ENCODE measurements around the gene ALOX15. TPM values are rescaled to one million over a fixed set of nuclear protein-coding genes. Genes with fewer than 3 reads are reported as not detected.

Gene ALOX15
- total and polyA plus RNA-seq, 10 donors, result 0.04 to 2.6 (median 0.70) TPM; not detected in 1

- H3K9me3 ChIP-seq, result no peaks in the 10 kb centered on the region
- intact Hi-C loops (cut with DNase I; ENCODE audit: low total_unique reads), result no loop called here
- peaks cover 6 to 21% (median 16%) of the 10 kb centered on the region in 6 donors for H3K4me1 ChIP-seq
- peaks cover 4 to 62% (median 25%) of the 10 kb centered on the region in 7 donors for H3K27me3 ChIP-seq (replicated peaks in 1 of 7)
- no peak overlapping the region for H3K27ac ChIP-seq
- WGBS, 5 donors, result 64 to 85% (median 81%) methylated on average over 9 of the region's 9 CpGs
- H3K36me3 ChIP-seq, result no peaks in the 10 kb centered on the region
- H3K4me3 ChIP-seq, result no peak overlapping the region
- peak; percentile 32 for DNase-seq
- TF ChIP-seq, protein P1, sequence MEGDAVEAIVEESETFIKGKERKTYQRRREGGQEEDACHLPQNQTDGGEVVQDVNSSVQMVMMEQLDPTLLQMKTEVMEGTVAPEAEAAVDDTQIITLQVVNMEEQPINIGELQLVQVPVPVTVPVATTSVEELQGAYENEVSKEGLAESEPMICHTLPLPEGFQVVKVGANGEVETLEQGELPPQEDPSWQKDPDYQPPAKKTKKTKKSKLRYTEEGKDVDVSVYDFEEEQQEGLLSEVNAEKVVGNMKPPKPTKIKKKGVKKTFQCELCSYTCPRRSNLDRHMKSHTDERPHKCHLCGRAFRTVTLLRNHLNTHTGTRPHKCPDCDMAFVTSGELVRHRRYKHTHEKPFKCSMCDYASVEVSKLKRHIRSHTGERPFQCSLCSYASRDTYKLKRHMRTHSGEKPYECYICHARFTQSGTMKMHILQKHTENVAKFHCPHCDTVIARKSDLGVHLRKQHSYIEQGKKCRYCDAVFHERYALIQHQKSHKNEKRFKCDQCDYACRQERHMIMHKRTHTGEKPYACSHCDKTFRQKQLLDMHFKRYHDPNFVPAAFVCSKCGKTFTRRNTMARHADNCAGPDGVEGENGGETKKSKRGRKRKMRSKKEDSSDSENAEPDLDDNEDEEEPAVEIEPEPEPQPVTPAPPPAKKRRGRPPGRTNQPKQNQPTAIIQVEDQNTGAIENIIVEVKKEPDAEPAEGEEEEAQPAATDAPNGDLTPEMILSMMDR (IDR thresholded peaks at IDR 0.05 in 8 of 11, conservative IDR thresholded peaks at IDR 0.05 in 3 of 11), result no peak
- no peak for TF ChIP-seq POLR2AphosphoS5 (IDR thresholded peaks at IDR 0.05)
- no peak for TF ChIP-seq POLR2A (IDR thresholded peaks at IDR 0.05)
Measured at GRCh38 chr17:4587803-4588202, 53.7 kb downstream of the ALOX15 start.

GRCh38 chr17:4587195-4587594 lies 54.3 kb downstream of the ALOX15 start:
- no peak overlapping the region for H3K4me3 ChIP-seq
- intact Hi-C loops (cut with DNase I; ENCODE audit: low total_unique reads), result no loop called here
- H3K9me3 ChIP-seq, result no peaks in the 10 kb centered on the region
- DNase-seq, result peak; percentile 42
- H3K27ac ChIP-seq, result no peak overlapping the region
- no peaks in the 10 kb centered on the region for H3K36me3 ChIP-seq
- peaks cover 6 to 21% (median 16%) of the 10 kb centered on the region in 6 donors for H3K4me1 ChIP-seq
- no peak for TF ChIP-seq POLR2AphosphoS5 (IDR thresholded peaks at IDR 0.05)
- no peak for TF ChIP-seq POLR2A (IDR thresholded peaks at IDR 0.05)
- TF ChIP-seq, protein P1 (IDR thresholded peaks at IDR 0.05 in 8 of 11, conservative IDR thresholded peaks at IDR 0.05 in 3 of 11), result no peak
- peaks cover 4 to 66% (median 29%) of the 10 kb centered on the region in 7 donors for H3K27me3 ChIP-seq (replicated peaks in 1 of 7)
- WGBS, 5 donors, result 84 to 91% (median 88%) methylated on average over 4 to 7 of the region's 7 CpGs

GRCh38 chr17:4586043-4586442 lies 55.4 kb downstream of the ALOX15 start:
- peaks cover 6 to 21% (median 16%) of the 10 kb centered on the region in 6 donors for H3K4me1 ChIP-seq
- 88 to 94% (median 90%) methylated on average over 9 of the region's 9 CpGs for WGBS, 5 donors
- no peaks in the 10 kb centered on the region for H3K9me3 ChIP-seq
- DNase-seq, result no peak
- TF ChIP-seq, protein P1 (IDR thresholded peaks at IDR 0.05 in 8 of 11, conservative IDR thresholded peaks at IDR 0.05 in 3 of 11), result no peak
- TF ChIP-seq POLR2A (IDR thresholded peaks at IDR 0.05) (no peak), POLR2AphosphoS5 (IDR thresholded peaks at IDR 0.05) (no peak)
- intact Hi-C loops (cut with DNase I; ENCODE audit: low total_unique reads), result no loop called here
- peaks cover 4 to 63% (median 33%) of the 10 kb centered on the region in 7 donors for H3K27me3 ChIP-seq (replicated peaks in 1 of 7)
- H3K36me3 ChIP-seq, result no peaks in the 10 kb centered on the region
- no peak overlapping the region for H3K27ac ChIP-seq
- no peak overlapping the region for H3K4me3 ChIP-seq

DNA sequence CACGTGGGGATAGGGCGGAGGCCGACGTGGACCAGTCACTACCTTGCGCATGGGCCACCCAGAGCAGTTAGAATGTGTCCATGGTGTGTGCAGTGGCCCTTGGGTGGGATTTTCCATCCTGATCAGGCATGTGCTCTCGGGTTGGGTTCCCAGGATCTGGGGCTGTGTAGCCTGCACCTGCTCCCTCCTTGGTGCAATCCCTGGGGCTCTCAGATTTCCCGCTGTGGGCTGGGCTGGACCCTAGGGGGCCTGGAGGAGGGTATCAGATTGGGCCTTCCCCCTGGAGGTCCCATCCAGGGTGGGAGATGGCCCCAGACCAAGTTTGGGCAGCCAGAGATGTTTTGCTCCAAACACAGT lies 55.9 kb downstream of the ALOX15 start:
- peak; percentile 42 for DNase-seq
- Histone ChIP-seq H3K4me3 (no peak overlapping the region), H3K4me1 (peaks cover 6 to 21% (median 16%) of the 10 kb centered on the region in 6 donors), H3K9me3 (no peaks in the 10 kb centered on the region), H3K27ac (no peak overlapping the region), H3K36me3 (no peaks in the 10 kb centered on the region), H3K27me3 (replicated peaks in 1 of 7) (peaks cover 4 to 60% (median 33%) of the 10 kb centered on the region in 7 donors)
- intact Hi-C loops (cut with DNase I; ENCODE audit: low total_unique reads), result no loop called here
- WGBS, 5 donors, result 83 to 89% (median 86%) methylated on average over 6 to 7 of the region's 7 CpGs
- TF ChIP-seq POLR2AphosphoS5 (IDR thresholded peaks at IDR 0.05) (no peak), POLR2A (IDR thresholded peaks at IDR 0.05) (no peak)
- TF ChIP-seq, protein P1 (IDR thresholded peaks at IDR 0.05 in 8 of 11, conservative IDR thresholded peaks at IDR 0.05 in 3 of 11), result no peak

Data from spleen (tissue), 11 donors.